GM15510 (cell line): ENCODE measurements around the gene OR13C9.
"Not testable (repeated sequence)": the region's sequence is repeated elsewhere in the genome, so short reads cannot be mapped to it uniquely, and the experiment has no call there.

Experiments used
- POLR2A ChIP-seq: IDR thresholded peaks from 3 replicates; pipeline ENCODE4 v1.6.1; 2011; ENCODE audit warnings: borderline replicate concordance; ENCODE audit not compliant: insufficient read length; ENCODE audit errors: extremely low read depth

Gene OR13C9, protein sequence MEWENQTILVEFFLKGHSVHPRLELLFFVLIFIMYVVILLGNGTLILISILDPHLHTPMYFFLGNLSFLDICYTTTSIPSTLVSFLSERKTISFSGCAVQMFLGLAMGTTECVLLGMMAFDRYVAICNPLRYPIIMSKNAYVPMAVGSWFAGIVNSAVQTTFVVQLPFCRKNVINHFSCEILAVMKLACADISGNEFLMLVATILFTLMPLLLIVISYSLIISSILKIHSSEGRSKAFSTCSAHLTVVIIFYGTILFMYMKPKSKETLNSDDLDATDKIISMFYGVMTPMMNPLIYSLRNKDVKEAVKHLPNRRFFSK

DNA sequence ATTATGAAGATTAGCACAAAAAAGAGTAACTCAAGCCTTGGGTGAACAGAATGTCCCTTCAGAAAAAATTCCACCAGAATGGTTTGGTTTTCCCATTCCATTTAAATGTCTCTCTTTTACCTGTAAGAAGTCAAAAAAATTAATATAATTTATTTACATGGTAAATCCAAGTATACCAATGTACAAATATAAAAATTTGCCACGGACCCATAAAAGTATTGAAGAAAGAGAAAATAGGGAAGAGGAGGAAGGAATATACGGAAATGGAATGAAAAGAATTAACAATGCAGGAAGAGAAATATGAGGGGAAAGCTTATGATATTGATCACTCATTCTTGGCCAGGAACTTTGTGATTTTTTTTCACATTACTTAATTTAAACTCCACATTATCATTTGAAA lies at the start of gene OR13C9:
Gene OR13C9 (minus strand): TSS at position 101 of the 400 bp plus-strand sequence. CDS start 0 bp downstream, at position 101.
- no peak for TF ChIP-seq POLR2A

GRCh38 chr9:104658496-104659195 lies 40.6 kb upstream of the OR13C9 start:
- TF ChIP-seq POLR2A: no peak

GRCh38 chr9:104635456-104635855 lies 17.5 kb upstream of the OR13C9 start:
- no peak for TF ChIP-seq POLR2A

GRCh38 chr9:104633976-104634520 lies 16.0 kb upstream of the OR13C9 start:
- no peak for TF ChIP-seq POLR2A

GRCh38 chr9:104617418-104617817 lies 586 bp downstream of the OR13C9 start:
- TF ChIP-seq POLR2A: no peak

GRCh38 chr9:104611213-104611612 lies 6.8 kb downstream of the OR13C9 start:
- TF ChIP-seq POLR2A: no peak

- TF ChIP-seq POLR2A: no peak
Measured at GRCh38 chr9:104608336-104608735, 9.7 kb downstream of the OR13C9 start.

DNA sequence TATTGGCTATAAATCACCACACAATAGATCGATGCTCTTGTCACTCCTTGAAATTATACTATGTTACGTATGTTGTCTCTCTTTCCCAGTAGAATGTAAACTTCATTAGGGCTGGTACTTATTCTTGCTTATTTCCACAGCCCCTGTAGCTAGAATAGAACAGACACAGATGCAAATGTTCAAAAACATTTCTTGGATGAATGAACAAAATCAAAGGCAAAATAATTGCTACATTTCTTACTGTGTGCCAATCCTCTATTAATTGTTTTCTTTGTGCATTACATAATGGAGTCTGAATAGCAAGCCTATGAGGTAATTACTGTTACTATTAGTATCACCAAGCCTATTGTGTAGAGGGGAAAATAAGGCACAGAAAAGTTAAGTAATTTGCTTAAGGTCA lies 11.9 kb downstream of the OR13C9 start:
- TF ChIP-seq POLR2A: no peak

DNA sequence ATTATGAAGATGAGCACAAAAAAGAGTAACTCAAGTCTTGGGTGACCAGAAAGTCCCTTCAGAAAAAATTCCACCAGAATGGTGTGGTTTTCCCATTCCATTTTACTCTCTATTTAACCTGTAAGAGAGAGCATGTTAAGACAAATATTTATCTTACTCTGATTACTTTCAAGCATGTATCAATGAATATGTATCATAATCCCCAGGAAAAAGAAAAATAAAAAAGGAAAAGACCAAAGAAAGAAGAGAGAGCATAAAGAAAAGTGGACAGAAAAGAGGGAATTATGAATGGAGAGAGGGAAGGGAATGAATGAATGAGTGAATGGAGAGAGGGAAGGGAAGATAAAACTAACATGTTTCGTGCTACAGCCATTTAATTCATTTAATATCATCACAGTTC lies 12.5 kb downstream of the OR13C9 start, which contains the start of gene OR13C2:
Gene OR13C2 (minus strand): TSS at position 101 of the 400 bp plus-strand sequence. CDS start 0 bp downstream, at position 101.
- not testable (repeated sequence) for TF ChIP-seq POLR2A

DNA sequence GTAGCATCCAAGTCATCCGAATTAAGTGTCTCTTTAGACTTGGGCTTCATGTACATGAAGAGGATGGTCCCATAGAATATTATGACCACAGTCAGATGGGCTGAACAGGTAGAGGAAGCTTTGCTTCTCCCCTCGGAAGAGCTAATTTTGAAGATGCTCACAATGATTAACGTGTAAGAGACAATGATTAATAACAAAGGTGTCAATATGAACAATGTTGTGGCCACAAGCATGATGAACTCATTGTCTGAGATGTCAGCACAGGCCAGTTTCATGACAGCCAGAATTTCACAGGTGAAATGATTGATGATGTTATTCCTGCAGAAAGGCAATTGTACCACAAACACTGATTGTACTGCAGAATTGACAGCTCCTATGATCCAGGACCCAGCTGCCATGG lies 13.2 kb downstream of the OR13C9 start:
- TF ChIP-seq POLR2A: no peak

DNA sequence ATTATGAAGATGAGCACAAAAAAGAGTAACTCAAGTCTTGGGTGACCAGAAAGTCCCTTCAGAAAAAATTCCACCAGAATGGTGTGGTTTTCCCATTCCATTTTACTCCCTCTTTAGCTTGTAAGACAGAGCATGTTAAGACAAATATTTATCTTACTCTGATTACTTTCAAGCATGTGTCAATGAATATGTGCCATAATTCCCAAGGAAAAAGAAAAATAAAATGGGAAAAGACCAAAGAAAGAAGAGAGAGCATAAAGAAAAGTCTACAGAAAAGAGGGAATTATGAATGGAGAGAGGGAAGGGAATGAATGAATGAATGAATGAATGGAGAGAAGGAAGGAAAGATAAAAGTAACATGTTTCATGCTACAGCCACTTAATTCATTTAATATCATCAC lies 18.7 kb downstream of the OR13C9 start, which contains the start of gene OR13C5:
Gene OR13C5 (minus strand): TSS at position 101 of the 400 bp plus-strand sequence. CDS start 0 bp downstream, at position 101.
- TF ChIP-seq POLR2A: not testable (repeated sequence)

GRCh38 chr9:104589626-104590025 lies 28.4 kb downstream of the OR13C9 start:
- no peak for TF ChIP-seq POLR2A

GRCh38 chr9:104586496-104587180 lies 31.4 kb downstream of the OR13C9 start:
- no peak for TF ChIP-seq POLR2A

GRCh38 chr9:104580562-104580961 lies 37.4 kb downstream of the OR13C9 start:
- no peak for TF ChIP-seq POLR2A

- no peak for TF ChIP-seq POLR2A
Measured at GRCh38 chr9:104577263-104577662, 40.7 kb downstream of the OR13C9 start.

GRCh38 chr9:104575456-104575855 lies 42.5 kb downstream of the OR13C9 start:
- TF ChIP-seq POLR2A: no peak

DNA sequence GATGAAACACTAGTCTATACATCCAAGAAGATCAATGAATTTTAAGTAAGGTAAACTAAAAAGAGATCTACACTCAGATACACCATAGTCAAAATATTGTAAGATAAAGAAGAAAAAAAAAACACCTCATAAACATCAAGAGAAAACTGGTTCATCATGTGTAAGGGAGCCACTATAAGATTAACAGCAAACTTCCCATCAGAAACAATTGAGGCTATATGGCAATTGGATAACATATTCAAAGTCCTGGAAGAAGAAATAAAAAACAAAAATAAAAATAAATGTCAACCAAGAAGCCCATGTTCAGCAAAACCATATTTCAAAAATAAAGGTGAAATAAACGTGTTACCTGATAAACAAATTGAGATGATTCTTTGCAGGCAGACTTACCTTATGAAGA lies 45.4 kb downstream of the OR13C9 start:
- TF ChIP-seq POLR2A: no peak
